Prostate gland (tissue), 2 donors: ENCODE measurements around the gene ADAMTSL5. TPM values are rescaled to one million over a fixed set of nuclear protein-coding genes. Genes with fewer than 3 reads are reported as not detected.

Experiments used
- DNase-seq: peaks from one replicate; pipeline ENCODE4 v3.0.0-alpha.2; 2019; ENCODE audit warnings: low spot score
- H3K27ac ChIP-seq, 2 donors: fragments of 200-600 bp; sonication (generic); 2 replicates each; pipeline ENCODE4 v1.5.1; 2017 to 2019
- H3K27me3 ChIP-seq: fragments of 200-600 bp; sonication (generic); replicated peaks from 2 replicates; pipeline ENCODE4 v1.5.1; 2019; ENCODE audit not compliant: insufficient read depth
- H3K36me3 ChIP-seq, 2 donors: fragments of 200-600 bp; sonication (generic); 1 replicate in 1 of 2; 2 replicates in 1 of 2; pipeline versions ENCODE4 v1.5.1 to v1.8.1; 2017 to 2019
- H3K4me1 ChIP-seq: fragments of 200-600 bp; sonication (generic); replicated peaks from 2 replicates; pipeline ENCODE4 v1.5.1; 2019
- H3K4me3 ChIP-seq, 2 donors: fragments of 200-600 bp; sonication (generic); 2 replicates each; pipeline ENCODE4 v1.5.1; 2017 to 2019
- H3K9me3 ChIP-seq: fragments of 200-600 bp; sonication (generic); 2 replicates; pipeline ENCODE4 v1.5.1; 2017
- CTCF ChIP-seq, 4 experiments: fragments of 200-600 bp in 2 of 4; fragments of 450-650 bp in 2 of 4; sonication (generic) in 2 of 4; IDR thresholded peaks; 1 replicate in 3 of 4; 2 replicates in 1 of 4; pipeline ENCODE4 v1.5.1; 2016 to 2019; ENCODE audit warnings: antibody characterized with exemption in 4 of 4, mild to moderate bottlenecking in 2 of 4, moderate library complexity in 2 of 4
- POLR2A ChIP-seq: fragments of 450-650 bp; IDR thresholded peaks from one replicate; pipeline ENCODE4 v1.6.1; 2016; ENCODE audit warnings: antibody characterized with exemption, mild to moderate bottlenecking
- POLR2AphosphoS5 ChIP-seq: sonication (generic); formaldehyde crosslinking; IDR thresholded peaks from one replicate; pipeline ENCODE4 v1.6.1; 2017; ENCODE audit warnings: antibody characterized with exemption
- WGBS: methylation state at CpG from one replicate; pipeline ENCODE4 v1.1.5; 2018; 5-methylcytosine and 5-hydroxymethylcytosine counted together
- intact Hi-C: fragments of 100-400 bp; cut with DNase I; formaldehyde crosslinking; loops from one replicate; pipeline ENCODE4 v1.14.2; 2022
- total RNA-seq, 2 donors: library from RNA; depleted of rRNA; stranded (reverse); fragments of >200 nt; gene quantifications; one replicate each; pipeline ENCODE4 v1.1.0, GENCODE V29; 2016

Gene ADAMTSL5
- total RNA-seq, 2 donors from 2014 or later = 0.82 to 14.5 TPM

- whole genome bisulfite sequencing = 53% methylated on average over 12 of the region's 12 CpGs
- Histone ChIP-seq H3K27me3 (no peaks in the 10 kb centered on the region), H3K9me3 (no peaks in the 10 kb centered on the region), H3K4me1 (no peaks in the 10 kb centered on the region), H3K36me3 (no peaks in the 10 kb centered on the region), H3K27ac (peak overlapping the region in 1 of 2 donors; percentile 41), H3K4me3 (peak overlapping the region; percentile 46 to 51)
- intact Hi-C loops = no loop called here
- TF ChIP-seq CTCF (IDR thresholded peaks at IDR 0.05) = no peak
- no peak for TF ChIP-seq POLR2A
- no peak for TF ChIP-seq POLR2AphosphoS5
- DNase-seq = no peak
Observed at GRCh38 chr19:1491849-1492170, 21.0 kb downstream of the ADAMTSL5 start.

- no peaks in the 10 kb centered on the region for H3K36me3 ChIP-seq
- TF ChIP-seq POLR2AphosphoS5 = no peak
- no peak for TF ChIP-seq CTCF (IDR thresholded peaks at IDR 0.05)
- peak; percentile 40 for TF ChIP-seq POLR2A
- no peak for DNase-seq
- H3K27me3 ChIP-seq = no peaks in the 10 kb centered on the region
- no peaks in the 10 kb centered on the region for H3K9me3 ChIP-seq
- 11% methylated on average over 27 of the region's 73 CpGs for WGBS
- peak within 1 kb of the TSS; percentile 46 to 51 for H3K4me3 ChIP-seq
- H3K27ac ChIP-seq = peak within 1 kb of the TSS; percentile 70 to 81
- intact Hi-C loops = no loop called here
- no peaks in the 10 kb centered on the region for H3K4me1 ChIP-seq
Observed at GRCh38 chr19:1491114-1491848, 21.5 kb downstream of the ADAMTSL5 start, which contains the start of gene REEP6. Gene REEP6 (plus strand): TSS chr19:1491181. CDS start chr19:1491270, 89 bp downstream.

- H3K9me3 ChIP-seq = no peaks in the 10 kb centered on the region
- WGBS = under 1% methylated on average over 67 of the region's 74 CpGs
Observed at GRCh38 chr19:1490311-1491113, 22.3 kb downstream of the ADAMTSL5 start, which contains the start of gene PCSK4. Gene PCSK4 (minus strand): TSS chr19:1490350. CDS start chr19:1490346, 4 bp downstream.

GRCh38 chr19:1489463-1490310 is 23.1 kb downstream of the ADAMTSL5 start:
- Histone ChIP-seq H3K27ac (peak overlapping the region; percentile 70 to 81), H3K4me1 (no peaks in the 10 kb centered on the region), H3K4me3 (peak overlapping the region; percentile 36 to 38), H3K27me3 (no peaks in the 10 kb centered on the region), H3K36me3 (no peaks in the 10 kb centered on the region), H3K9me3 (no peaks in the 10 kb centered on the region)
- DNase-seq = no peak
- 24% methylated on average over 34 of the region's 37 CpGs for WGBS
- TF ChIP-seq POLR2A (no peak), POLR2AphosphoS5 (no peak), CTCF (IDR thresholded peaks at IDR 0.05) (no peak)
- intact Hi-C loops = no loop called here

More at GRCh38 chr19:1490311-1491113, 22.3 kb downstream of the ADAMTSL5 start, which contains the start of gene PCSK4:
- intact Hi-C loops = no loop called here
- DNase-seq = peak; percentile 99
- no peaks in the 10 kb centered on the region for H3K36me3 ChIP-seq
- H3K27me3 ChIP-seq = no peaks in the 10 kb centered on the region
- TF ChIP-seq POLR2AphosphoS5 (peak; percentile 81), CTCF (IDR thresholded peaks at IDR 0.05) (peak in 2 of 4 experiments; percentile 35 to 48), POLR2A (no peak)
- no peaks in the 10 kb centered on the region for H3K4me1 ChIP-seq
- H3K4me3 ChIP-seq = peak within 1 kb of the TSS; percentile 46 to 51
- H3K27ac ChIP-seq = peak within 1 kb of the TSS; percentile 70 to 81
